HS-27A (cell line): ENCODE data around the gene USP4.

Source experiments
- DNase-seq: peaks from one replicate; pipeline ENCODE4 v3.0.0-alpha.2; 2012; ENCODE audit warnings: low read depth, missing footprints

The USP4 gene

DNA sequence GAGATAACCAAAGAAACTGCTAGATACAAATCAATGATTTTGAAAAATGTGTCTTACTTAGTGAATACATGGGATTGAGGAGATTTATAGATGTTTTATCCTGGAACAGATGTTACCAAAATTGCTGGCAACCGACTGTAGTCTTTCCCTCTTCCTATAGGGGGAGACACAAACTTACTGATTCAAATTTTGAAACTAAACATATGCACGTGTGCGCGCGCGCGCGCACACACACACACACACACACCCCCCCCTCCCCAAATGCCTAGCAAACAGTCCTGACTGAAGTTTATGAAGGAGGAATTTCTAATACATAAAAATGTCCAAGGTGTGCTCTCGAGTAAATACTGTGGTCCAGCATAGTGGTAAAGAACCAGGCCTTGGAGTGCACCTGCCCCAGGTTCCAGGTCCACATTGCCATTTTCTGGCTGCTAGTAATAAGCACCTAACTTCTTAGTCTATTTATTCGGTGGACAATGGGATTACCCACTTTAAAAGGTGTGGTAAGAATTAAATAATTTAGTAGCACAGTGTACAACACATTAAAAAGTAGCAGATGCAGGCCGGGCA lies 44.3 kb downstream of the USP4 start:
- no peak for DNase-seq

DNA sequence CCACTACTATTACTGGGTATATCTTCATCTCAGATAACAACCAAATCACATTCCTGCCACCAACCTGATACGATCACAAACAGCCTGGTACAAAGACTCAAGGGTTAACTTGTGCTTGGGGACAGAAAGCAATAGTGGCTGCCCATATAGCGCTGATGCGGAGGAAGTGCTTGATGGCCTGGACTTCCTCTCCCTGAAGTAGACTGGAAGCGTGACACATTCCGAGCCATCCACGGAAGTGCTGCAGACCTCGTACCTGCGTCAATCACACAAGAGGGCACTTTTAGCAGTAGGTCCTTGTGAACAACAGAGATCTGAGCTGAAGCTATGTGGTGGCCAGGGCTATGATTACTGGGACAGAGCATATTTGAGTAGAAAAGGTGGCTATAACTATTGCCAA lies 45.5 kb downstream of the USP4 start:
- DNase-seq = no peak

DNA sequence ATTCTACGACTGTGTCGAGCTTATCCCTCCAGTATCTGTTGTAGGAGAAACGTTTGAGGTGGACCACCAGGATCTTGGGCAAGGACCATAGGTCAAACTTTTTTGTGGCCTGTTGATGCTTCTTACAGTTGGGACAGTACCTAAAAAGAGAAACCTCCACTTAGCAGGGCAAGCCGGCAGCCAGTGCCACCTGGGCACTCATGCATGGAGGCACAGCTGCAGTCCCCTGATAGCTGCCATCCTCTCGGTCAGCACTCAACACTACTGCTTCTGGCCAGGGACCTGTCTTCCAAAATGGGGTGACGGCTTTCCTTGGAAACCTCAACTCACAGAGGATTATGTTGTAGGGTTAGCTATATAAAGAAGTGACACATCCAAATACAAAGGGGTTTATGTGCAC lies 55.9 kb downstream of the USP4 start:
- no peak for DNase-seq

- no peak for DNase-seq
Measured at GRCh38 chr3:49279376-49279775, 60.5 kb downstream of the USP4 start.

GRCh38 chr3:49278548-49278947 lies 61.3 kb downstream of the USP4 start:
- no peak for DNase-seq

- no peak for DNase-seq
Measured at GRCh38 chr3:49277383-49277775, 62.5 kb downstream of the USP4 start.

- DNase-seq = no peak
Measured at GRCh38 chr3:49276475-49277382, 63.1 kb downstream of the USP4 start, which contains the start of gene C3orf62. TSS of gene C3orf62 (minus strand) at chr3:49277232. CDS start at chr3:49276872, 360 bp downstream.

GRCh38 chr3:49273825-49274532 lies 65.9 kb downstream of the USP4 start:
- no peak for DNase-seq

DNA sequence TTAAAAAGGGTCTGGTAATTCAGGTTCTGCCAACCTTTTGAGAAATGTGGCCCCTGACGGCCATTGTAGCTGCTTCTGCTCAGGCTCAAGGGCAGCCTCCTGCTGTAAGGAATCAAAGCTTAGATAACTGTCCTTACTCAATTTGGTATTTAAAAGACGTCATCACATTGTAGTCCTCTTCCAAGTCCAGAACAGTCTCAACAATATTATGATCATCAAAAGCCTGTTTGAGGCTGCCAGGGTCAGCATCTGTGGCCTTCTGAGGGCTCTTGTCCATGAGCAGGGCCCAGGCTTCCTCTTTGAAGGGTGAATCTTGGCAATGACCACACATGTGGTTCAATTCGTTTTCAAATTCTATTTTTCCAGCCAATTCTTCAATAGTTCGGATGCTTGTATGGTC lies 68.8 kb downstream of the USP4 start:
- no peak for DNase-seq

DNA sequence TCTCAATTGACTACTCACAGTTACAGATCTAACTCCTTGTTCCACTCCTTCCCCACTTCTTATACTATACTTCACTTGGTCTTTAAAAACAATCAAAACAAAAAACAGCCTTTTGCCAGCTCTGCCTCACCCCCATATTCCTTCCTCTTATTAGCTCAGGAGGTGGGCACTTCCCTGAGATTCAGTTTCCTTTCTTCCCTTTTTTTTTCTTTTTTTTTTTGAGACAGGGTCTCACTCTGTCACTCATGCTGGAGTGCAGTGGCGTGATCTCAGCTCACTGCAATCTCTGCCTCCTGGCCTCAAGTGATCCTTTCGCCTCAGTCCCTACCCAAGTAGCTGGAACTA lies 69.7 kb downstream of the USP4 start:
- no peak for DNase-seq

- DNase-seq = no peak
Measured at GRCh38 chr3:49269443-49270155, 70.3 kb downstream of the USP4 start.

DNA sequence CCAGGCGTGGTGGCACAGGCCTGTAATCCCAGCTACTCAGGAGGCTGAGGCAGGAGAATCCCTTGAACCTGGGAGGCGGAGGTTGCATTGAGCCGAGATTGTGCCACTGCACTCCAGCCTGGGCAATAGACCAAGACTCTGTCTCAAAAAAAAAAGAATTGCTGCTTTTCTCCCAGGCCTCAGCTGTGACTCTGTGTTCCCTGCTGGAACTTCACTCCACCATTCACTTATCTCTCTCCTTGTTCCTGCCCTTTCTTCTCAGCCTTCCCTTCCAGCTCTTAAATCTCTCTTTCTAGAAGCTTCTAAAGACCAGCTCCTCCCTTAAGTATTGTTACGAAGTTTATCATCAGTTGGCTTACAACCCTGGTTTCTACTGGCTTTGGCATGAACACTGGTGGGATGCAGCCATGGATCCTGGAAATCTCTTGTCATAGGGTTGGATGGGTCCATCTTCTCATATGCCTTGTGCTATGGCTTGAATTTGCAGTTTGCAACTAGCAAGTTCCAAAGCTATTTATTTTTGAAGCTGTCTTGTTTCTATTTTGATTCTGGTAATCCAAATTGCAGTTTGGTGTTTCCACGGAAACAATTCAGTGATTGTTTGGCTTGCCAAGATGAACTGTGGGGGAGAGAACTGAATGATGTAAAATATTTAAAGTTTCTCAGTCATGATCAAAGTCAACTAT lies 73.3 kb downstream of the USP4 start:
- no peak for DNase-seq

DNA sequence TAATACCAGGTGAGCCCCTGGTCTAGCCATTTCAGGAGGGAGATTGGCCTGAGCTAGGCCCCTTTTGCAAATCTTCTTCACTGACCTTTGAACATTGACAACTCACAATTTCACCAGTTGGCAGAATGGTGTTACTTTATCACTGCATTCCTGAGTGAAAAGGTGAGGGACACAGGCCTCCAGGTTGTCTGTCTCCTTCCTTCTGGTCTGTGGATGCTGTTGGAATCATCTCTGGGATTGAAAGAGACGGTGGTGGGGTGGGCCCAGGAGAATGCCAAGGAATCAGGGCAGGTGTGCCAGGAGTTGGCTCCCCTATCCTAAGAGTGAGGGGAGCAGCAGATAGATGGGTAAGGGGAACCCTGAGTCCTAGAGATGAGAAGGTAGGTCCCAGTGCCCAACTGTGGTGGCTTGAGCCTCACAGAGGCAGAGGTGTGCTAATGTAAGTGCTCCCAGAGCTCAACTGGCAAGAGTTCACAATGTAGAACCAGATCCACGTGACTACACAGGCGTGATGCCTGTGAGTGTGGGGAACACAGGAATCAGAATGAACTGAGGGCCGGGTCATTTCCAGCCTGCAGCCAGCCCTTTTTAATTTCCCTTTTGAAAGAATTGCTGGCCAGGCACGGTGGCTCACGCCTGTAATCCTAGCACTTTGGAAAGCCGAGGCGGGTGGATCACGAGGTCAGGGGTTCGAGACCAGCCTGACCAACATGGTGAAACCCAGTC lies 74.0 kb downstream of the USP4 start:
- no peak for DNase-seq

- DNase-seq = no peak
Measured at GRCh38 chr3:49263159-49263889, 76.5 kb downstream of the USP4 start.

GRCh38 chr3:49260806-49261324 lies 79.0 kb downstream of the USP4 start:
- DNase-seq = no peak

DNA sequence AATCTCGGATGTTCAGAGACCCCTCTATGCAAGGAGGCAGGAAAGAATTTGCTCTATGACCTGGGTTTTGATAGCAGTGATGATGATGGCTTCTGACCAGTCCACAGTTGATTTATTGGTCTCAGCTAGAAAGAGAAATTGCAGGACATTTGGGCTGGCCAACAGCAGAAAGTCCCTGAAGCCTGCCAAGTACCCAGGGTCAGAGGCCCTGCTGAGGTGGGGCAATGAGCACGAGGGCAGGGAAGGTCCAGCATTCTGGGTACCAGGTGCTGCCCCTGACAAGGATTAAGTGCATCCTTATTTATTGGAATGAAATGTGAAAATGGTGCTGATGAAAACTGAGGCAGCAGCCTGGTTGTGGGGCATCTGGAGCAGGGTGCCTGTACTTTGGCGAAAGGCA lies 82.7 kb downstream of the USP4 start:
- DNase-seq = no peak

DNA sequence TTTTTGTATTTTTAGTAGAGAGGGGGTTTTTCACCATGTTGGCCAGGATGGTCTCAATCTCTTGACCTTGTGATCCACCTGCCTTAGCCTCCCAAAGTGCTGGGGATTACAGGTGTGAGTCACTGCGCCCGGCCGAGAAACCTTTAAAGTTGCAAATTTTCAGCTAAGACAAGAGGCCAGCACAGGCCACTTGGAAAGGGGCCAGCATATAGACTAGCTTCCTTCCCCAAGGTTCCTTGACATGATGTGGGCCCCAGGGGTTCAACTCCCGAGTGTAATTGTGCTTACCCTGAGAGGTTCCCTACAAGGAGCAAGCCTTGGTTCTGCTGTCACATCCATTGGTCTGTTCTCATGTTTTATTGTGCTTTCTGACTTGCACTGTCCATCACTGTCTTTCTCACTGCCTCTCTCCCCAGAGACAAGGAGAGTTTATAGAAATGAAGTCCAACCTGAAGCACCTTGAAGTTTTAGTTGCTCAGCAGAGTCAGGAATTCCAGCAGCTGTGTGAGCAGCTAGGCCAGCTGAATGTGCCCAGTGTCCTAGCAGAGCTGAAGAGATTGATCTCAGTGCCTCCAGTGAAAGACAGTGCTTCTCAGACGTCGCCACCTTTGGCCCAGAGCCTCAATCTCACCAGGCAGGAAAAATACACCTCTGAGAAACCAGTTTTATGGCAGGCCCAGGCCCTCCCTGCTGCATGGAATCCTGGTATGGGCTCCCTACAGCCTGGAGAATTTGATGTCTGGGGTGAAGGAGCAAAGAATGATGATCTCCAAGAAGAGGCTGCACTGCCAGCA lies 83.9 kb downstream of the USP4 start:
- DNase-seq = no peak

DNA sequence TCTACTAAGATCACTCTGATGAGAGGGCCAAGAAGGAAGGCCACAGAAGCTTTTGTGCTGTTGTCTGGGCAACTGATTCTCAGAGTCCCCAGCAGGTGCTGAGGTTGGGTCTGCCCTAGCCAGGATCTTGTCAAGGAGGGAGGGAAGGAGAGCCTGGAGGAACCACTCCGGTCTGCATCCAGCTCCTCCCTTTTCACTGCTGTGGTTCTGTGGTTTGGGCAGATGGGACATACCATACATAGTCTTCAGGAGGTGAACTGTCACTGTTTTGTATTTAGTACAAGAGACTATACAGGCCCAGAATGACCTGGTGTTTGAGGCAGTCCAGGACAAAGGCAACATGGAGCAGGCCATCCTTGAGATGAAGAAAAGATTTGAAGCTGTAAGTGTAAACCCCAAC lies 84.7 kb downstream of the USP4 start:
- no peak for DNase-seq

- no peak for DNase-seq
Measured at GRCh38 chr3:49253512-49253911, 86.3 kb downstream of the USP4 start.
